NOMO-1 (cell line): ENCODE results near the gene ZNF407.
A peak's percentile ranks its signal among the peaks of the same experiment; 100 is the strongest.
"Not testable (repeated sequence)": the region's sequence is repeated elsewhere in the genome, so short reads cannot be mapped to it uniquely, and the experiment has no call there.

ENCODE experiments used
- DNase-seq, 2 experiments: peaks; one replicate each; lab custom pipeline; 2025; ENCODE audit not compliant: unreplicated experiment in 2 of 2; lab: John Stamatoyannopoulos, UW

Gene ZNF407

GRCh38 chr18:74597662-74598349, at the start of gene ZNF407:
Gene ZNF407 (plus strand): TSS chr18:74597870. CDS start chr18:74631020, 33,150 bp downstream.
- DNase-seq, result peak; percentile 82 to 88

GRCh38 chr18:74549591-74550104, 48.0 kb upstream of the ZNF407 start:
- DNase-seq, result no peak

- peak in 1 of 2 experiments; percentile 7 for DNase-seq
Observed at GRCh38 chr18:74550886-74551285, 46.8 kb upstream of the ZNF407 start.

- no peak for DNase-seq
Observed at GRCh38 chr18:74551452-74551851, 46.2 kb upstream of the ZNF407 start.

- peak; percentile 43 to 88 for DNase-seq
Observed at GRCh38 chr18:74551936-74552555, 45.6 kb upstream of the ZNF407 start.

- no peak for DNase-seq
Observed at GRCh38 chr18:74556126-74556525, 41.5 kb upstream of the ZNF407 start.

- DNase-seq, result no peak
Observed at GRCh38 chr18:74558096-74558495, 39.6 kb upstream of the ZNF407 start.

- DNase-seq, result no peak
Observed at GRCh38 chr18:74562131-74562730, 35.4 kb upstream of the ZNF407 start.

GRCh38 chr18:74562775-74563174, 34.9 kb upstream of the ZNF407 start:
- no peak for DNase-seq

- no peak for DNase-seq
Observed at GRCh38 chr18:74563999-74564398, 33.7 kb upstream of the ZNF407 start.

- not testable (repeated sequence) for DNase-seq
Observed at GRCh38 chr18:74565164-74565563, 32.5 kb upstream of the ZNF407 start.

GRCh38 chr18:74565993-74566392, 31.7 kb upstream of the ZNF407 start:
- DNase-seq, result not testable (repeated sequence)

- peak; percentile 27 to 62 for DNase-seq
Observed at GRCh38 chr18:74567822-74568221, 29.8 kb upstream of the ZNF407 start.

- DNase-seq, result no peak
Observed at GRCh38 chr18:74569401-74569800, 28.3 kb upstream of the ZNF407 start.

- DNase-seq, result no peak
Observed at GRCh38 chr18:74570266-74570665, 27.4 kb upstream of the ZNF407 start.

GRCh38 chr18:74571895-74572680, 25.6 kb upstream of the ZNF407 start:
- DNase-seq, result no peak

GRCh38 chr18:74573053-74573452, 24.6 kb upstream of the ZNF407 start:
- DNase-seq, result no peak

- no peak for DNase-seq
Observed at GRCh38 chr18:74574916-74575315, 22.8 kb upstream of the ZNF407 start.

- no peak for DNase-seq
Observed at GRCh38 chr18:74577019-74577418, 20.7 kb upstream of the ZNF407 start.

GRCh38 chr18:74579496-74580065, 18.1 kb upstream of the ZNF407 start:
- no peak for DNase-seq

GRCh38 chr18:74582642-74583041, 15.0 kb upstream of the ZNF407 start:
- DNase-seq, result peak in 1 of 2 experiments; percentile 15
